WI38 (cell line): Measurements from ENCODE around the gene PLCH2.

Experiments
- H3K4me3 ChIP-seq: 2 replicates; pipeline ENCODE4 v1.5.1; 2011; ENCODE audit warnings: low read depth, mild to moderate bottlenecking, control low read depth, low read length
- TF ChIP-seq, protein P1 (sequence below): IDR thresholded peaks from 2 replicates; pipeline ENCODE4 v1.5.1; 2012; ENCODE audit warnings: low read depth, mild to moderate bottlenecking, control low read depth, low read length

Gene PLCH2

GRCh38 chr1:2462819-2463218 lies 13.3 kb upstream of the PLCH2 start:
- H3K4me3 ChIP-seq = no peak overlapping the region
- TF ChIP-seq, protein P1, sequence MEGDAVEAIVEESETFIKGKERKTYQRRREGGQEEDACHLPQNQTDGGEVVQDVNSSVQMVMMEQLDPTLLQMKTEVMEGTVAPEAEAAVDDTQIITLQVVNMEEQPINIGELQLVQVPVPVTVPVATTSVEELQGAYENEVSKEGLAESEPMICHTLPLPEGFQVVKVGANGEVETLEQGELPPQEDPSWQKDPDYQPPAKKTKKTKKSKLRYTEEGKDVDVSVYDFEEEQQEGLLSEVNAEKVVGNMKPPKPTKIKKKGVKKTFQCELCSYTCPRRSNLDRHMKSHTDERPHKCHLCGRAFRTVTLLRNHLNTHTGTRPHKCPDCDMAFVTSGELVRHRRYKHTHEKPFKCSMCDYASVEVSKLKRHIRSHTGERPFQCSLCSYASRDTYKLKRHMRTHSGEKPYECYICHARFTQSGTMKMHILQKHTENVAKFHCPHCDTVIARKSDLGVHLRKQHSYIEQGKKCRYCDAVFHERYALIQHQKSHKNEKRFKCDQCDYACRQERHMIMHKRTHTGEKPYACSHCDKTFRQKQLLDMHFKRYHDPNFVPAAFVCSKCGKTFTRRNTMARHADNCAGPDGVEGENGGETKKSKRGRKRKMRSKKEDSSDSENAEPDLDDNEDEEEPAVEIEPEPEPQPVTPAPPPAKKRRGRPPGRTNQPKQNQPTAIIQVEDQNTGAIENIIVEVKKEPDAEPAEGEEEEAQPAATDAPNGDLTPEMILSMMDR = no peak

GRCh38 chr1:2463396-2463795 lies 12.7 kb upstream of the PLCH2 start:
- TF ChIP-seq, protein P1 = no peak
- H3K4me3 ChIP-seq = no peak overlapping the region

GRCh38 chr1:2465371-2466269 lies 10.5 kb upstream of the PLCH2 start:
- TF ChIP-seq, protein P1 = no peak
- H3K4me3 ChIP-seq = no peak overlapping the region

DNA sequence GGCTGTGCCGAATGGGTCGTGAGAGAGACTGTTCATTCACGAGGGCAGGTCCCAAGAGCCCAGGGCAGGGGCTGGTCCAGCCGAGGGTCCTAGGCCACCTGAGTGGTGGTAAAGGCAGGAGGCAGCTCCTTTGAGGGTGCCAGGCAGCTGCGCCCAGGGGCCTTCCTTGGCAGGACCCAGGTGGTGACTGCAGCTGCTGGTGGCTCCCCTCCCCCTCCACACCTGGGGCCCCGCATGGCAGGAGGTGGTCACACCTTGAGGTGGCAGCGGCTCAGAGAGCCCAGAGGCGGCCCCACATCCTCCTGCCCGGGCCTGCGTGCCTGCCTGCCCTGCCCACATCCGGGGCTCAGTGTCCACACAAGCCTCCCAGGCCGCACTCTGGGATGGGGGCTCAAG lies 9.8 kb upstream of the PLCH2 start:
- TF ChIP-seq, protein P1 = no peak
- H3K4me3 ChIP-seq = no peak overlapping the region

GRCh38 chr1:2466958-2467554 lies 9.0 kb upstream of the PLCH2 start:
- no peak overlapping the region for H3K4me3 ChIP-seq
- TF ChIP-seq, protein P1 = no peak

GRCh38 chr1:2468041-2468472 lies 8.0 kb upstream of the PLCH2 start:
- TF ChIP-seq, protein P1 = no peak

DNA sequence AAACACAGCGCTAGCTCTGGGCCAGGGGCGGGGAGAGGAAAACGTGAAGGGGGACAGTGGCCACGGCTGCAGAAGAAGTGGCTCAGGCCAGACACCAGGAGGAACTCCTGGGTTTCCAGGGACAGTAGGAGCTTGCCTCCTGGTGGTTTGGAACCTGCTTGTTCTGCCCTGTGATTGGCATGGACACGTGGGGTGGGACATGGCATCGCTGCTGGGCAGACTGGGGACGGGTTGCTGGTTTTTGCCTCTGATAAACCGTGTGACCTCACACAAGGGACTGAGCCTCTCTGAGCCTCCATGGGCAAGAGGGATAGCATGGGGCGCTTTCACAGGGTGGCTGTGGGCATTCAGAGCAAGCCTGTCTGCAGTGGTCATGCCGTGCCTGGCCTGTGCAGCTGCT lies 7.5 kb upstream of the PLCH2 start:
- TF ChIP-seq, protein P1 = no peak
- no peak overlapping the region for H3K4me3 ChIP-seq

More at GRCh38 chr1:2468041-2468472, 8.0 kb upstream of the PLCH2 start:
- no peak overlapping the region for H3K4me3 ChIP-seq
